ENCODE data around the gene KRTAP2-4. TPM values are rescaled to one million over a fixed set of nuclear protein-coding genes. Genes with fewer than 3 reads are reported as not detected.
"Not testable (repeated sequence)": the region's sequence is repeated elsewhere in the genome, so short reads cannot be mapped to it uniquely, and the experiment has no call there.

KRTAP2-4 gene
- polyA plus RNA-seq, 1 donor = not detected

GRCh38 chr17:41037853-41038350, 27.8 kb downstream of the KRTAP2-4 start:
- no peak for DNase-seq

- DNase-seq = not testable (repeated sequence)
Measured at GRCh38 chr17:41034346-41034935, 31.2 kb downstream of the KRTAP2-4 start, which contains the start of gene KRTAP1-3. TSS of gene KRTAP1-3 (minus strand) at chr17:41034874. CDS start at chr17:41034821, 53 bp downstream.

- no peak for DNase-seq
Measured at GRCh38 chr17:41029633-41030245, 35.9 kb downstream of the KRTAP2-4 start, which contains the start of gene KRTAP1-4. TSS of gene KRTAP1-4 (minus strand) at chr17:41030195. CDS start at chr17:41030078, 117 bp downstream.

- no peak for DNase-seq
Measured at GRCh38 chr17:41026715-41027471, 38.8 kb downstream of the KRTAP2-4 start, which contains the start of gene KRTAP1-5. TSS of gene KRTAP1-5 (minus strand) at chr17:41027208. CDS start at chr17:41027155, 53 bp downstream.

- DNase-seq = no peak
Measured at GRCh38 chr17:41024697-41025096, 41.0 kb downstream of the KRTAP2-4 start.

- DNase-seq = no peak
Measured at GRCh38 chr17:41020336-41020735, 45.3 kb downstream of the KRTAP2-4 start.

GRCh38 chr17:41019415-41019814, 46.3 kb downstream of the KRTAP2-4 start:
- no peak for DNase-seq

- DNase-seq = no peak
Measured at GRCh38 chr17:41018541-41018940, 47.1 kb downstream of the KRTAP2-4 start.

GRCh38 chr17:41016578-41017215, 49.0 kb downstream of the KRTAP2-4 start:
- no peak for DNase-seq

- no peak for DNase-seq
Measured at GRCh38 chr17:41015454-41015853, 50.2 kb downstream of the KRTAP2-4 start.

Other genes starting within 250 kb of the KRTAP2-4 start
- 45.2 TPM for gene KRT10, start 243.3 kb downstream of the KRTAP2-4 start, polyA plus RNA-seq (ENCODE audit: insufficient read length)
- gene KRT12, start 198.7 kb downstream of the KRTAP2-4 start, polyA plus RNA-seq (ENCODE audit: insufficient read length) = 0.37 TPM
- gene KRT20, start 180.6 kb downstream of the KRTAP2-4 start, polyA plus RNA-seq (ENCODE audit: insufficient read length) = 0.33 TPM
- gene KRT23, start 128.2 kb downstream of the KRTAP2-4 start, polyA plus RNA-seq (ENCODE audit: insufficient read length) = 1.1 TPM
- gene KRT39, start 98.9 kb downstream of the KRTAP2-4 start, polyA plus RNA-seq (ENCODE audit: insufficient read length) = not detected
- not detected for gene KRT40, start 81.6 kb downstream of the KRTAP2-4 start, polyA plus RNA-seq (ENCODE audit: insufficient read length)
- gene KRTAP3-3, start 71.7 kb downstream of the KRTAP2-4 start, polyA plus RNA-seq (ENCODE audit: insufficient read length) = not detected
- not detected for gene KRTAP3-2, start 66.0 kb downstream of the KRTAP2-4 start, polyA plus RNA-seq (ENCODE audit: insufficient read length)
- not detected for gene KRTAP3-1, start 56.8 kb downstream of the KRTAP2-4 start, polyA plus RNA-seq (ENCODE audit: insufficient read length)
- not detected for gene KRTAP1-5, start 38.7 kb downstream of the KRTAP2-4 start, polyA plus RNA-seq (ENCODE audit: insufficient read length)
- not detected for gene KRTAP1-4, start 35.7 kb downstream of the KRTAP2-4 start, polyA plus RNA-seq (ENCODE audit: insufficient read length)
- not detected for gene KRTAP1-3, start 31.0 kb downstream of the KRTAP2-4 start, polyA plus RNA-seq (ENCODE audit: insufficient read length)
- gene KRTAP1-1, start 24.4 kb downstream of the KRTAP2-4 start, polyA plus RNA-seq (ENCODE audit: insufficient read length) = not detected
- gene KRTAP2-1, start 18.6 kb downstream of the KRTAP2-4 start, polyA plus RNA-seq (ENCODE audit: insufficient read length) = not detected
- not detected for gene KRTAP2-2, start 10.6 kb downstream of the KRTAP2-4 start, polyA plus RNA-seq (ENCODE audit: insufficient read length)
- not detected for gene KRTAP2-3, start 5.8 kb downstream of the KRTAP2-4 start, polyA plus RNA-seq (ENCODE audit: insufficient read length)
- gene KRTAP4-7, start 18.3 kb upstream of the KRTAP2-4 start, polyA plus RNA-seq (ENCODE audit: insufficient read length) = not detected
- gene KRTAP4-8, start 32.3 kb upstream of the KRTAP2-4 start, polyA plus RNA-seq (ENCODE audit: insufficient read length) = not detected
- not detected for gene KRTAP4-16, start 36.3 kb upstream of the KRTAP2-4 start, polyA plus RNA-seq (ENCODE audit: insufficient read length)
- gene KRTAP4-9, start 39.5 kb upstream of the KRTAP2-4 start, polyA plus RNA-seq (ENCODE audit: insufficient read length) = not detected
- gene KRTAP4-11, start 52.5 kb upstream of the KRTAP2-4 start, polyA plus RNA-seq (ENCODE audit: insufficient read length) = not detected
- gene KRTAP4-12, start 58.3 kb upstream of the KRTAP2-4 start, polyA plus RNA-seq (ENCODE audit: insufficient read length) = not detected
- not detected for gene KRTAP4-6, start 74.7 kb upstream of the KRTAP2-4 start, polyA plus RNA-seq (ENCODE audit: insufficient read length)
- gene KRTAP4-5, start 83.9 kb upstream of the KRTAP2-4 start, polyA plus RNA-seq (ENCODE audit: insufficient read length) = not detected
- not detected for gene KRTAP4-4, start 94.9 kb upstream of the KRTAP2-4 start, polyA plus RNA-seq (ENCODE audit: insufficient read length)
- not detected for gene KRTAP4-3, start 102.3 kb upstream of the KRTAP2-4 start, polyA plus RNA-seq (ENCODE audit: insufficient read length)
- not detected for gene KRTAP4-2, start 112.3 kb upstream of the KRTAP2-4 start, polyA plus RNA-seq (ENCODE audit: insufficient read length)
- gene KRTAP4-1, start 119.0 kb upstream of the KRTAP2-4 start, polyA plus RNA-seq (ENCODE audit: insufficient read length) = not detected
- not detected for gene KRTAP9-1, start 124.0 kb upstream of the KRTAP2-4 start, polyA plus RNA-seq (ENCODE audit: insufficient read length)
- not detected for gene KRTAP9-2, start 160.8 kb upstream of the KRTAP2-4 start, polyA plus RNA-seq (ENCODE audit: insufficient read length)
- not detected for gene KRTAP9-3, start 166.6 kb upstream of the KRTAP2-4 start, polyA plus RNA-seq (ENCODE audit: insufficient read length)
- gene KRTAP9-8, start 172.1 kb upstream of the KRTAP2-4 start, polyA plus RNA-seq (ENCODE audit: insufficient read length) = not detected
- gene KRTAP9-4, start 183.8 kb upstream of the KRTAP2-4 start, polyA plus RNA-seq (ENCODE audit: insufficient read length) = not detected
- not detected for gene KRTAP9-9, start 189.5 kb upstream of the KRTAP2-4 start, polyA plus RNA-seq (ENCODE audit: insufficient read length)
- gene KRTAP9-6, start 199.5 kb upstream of the KRTAP2-4 start, polyA plus RNA-seq (ENCODE audit: insufficient read length) = 0.42 TPM
- gene KRTAP9-7, start 209.8 kb upstream of the KRTAP2-4 start, polyA plus RNA-seq (ENCODE audit: insufficient read length) = not detected
- not detected for gene KRTAP29-1, start 237.0 kb upstream of the KRTAP2-4 start, polyA plus RNA-seq (ENCODE audit: insufficient read length)
- gene KRTAP16-1, start 243.4 kb upstream of the KRTAP2-4 start, polyA plus RNA-seq (ENCODE audit: insufficient read length) = not detected
- gene KRTAP17-1, start 249.8 kb upstream of the KRTAP2-4 start, polyA plus RNA-seq (ENCODE audit: insufficient read length) = not detected

Data from left kidney (tissue), 2 donors.